ENCODE measurements around the gene GNB1L.
"Not testable (repeated sequence)": the region's sequence is repeated elsewhere in the genome, so short reads cannot be mapped to it uniquely, and the experiment has no call there.

Gene GNB1L

DNA sequence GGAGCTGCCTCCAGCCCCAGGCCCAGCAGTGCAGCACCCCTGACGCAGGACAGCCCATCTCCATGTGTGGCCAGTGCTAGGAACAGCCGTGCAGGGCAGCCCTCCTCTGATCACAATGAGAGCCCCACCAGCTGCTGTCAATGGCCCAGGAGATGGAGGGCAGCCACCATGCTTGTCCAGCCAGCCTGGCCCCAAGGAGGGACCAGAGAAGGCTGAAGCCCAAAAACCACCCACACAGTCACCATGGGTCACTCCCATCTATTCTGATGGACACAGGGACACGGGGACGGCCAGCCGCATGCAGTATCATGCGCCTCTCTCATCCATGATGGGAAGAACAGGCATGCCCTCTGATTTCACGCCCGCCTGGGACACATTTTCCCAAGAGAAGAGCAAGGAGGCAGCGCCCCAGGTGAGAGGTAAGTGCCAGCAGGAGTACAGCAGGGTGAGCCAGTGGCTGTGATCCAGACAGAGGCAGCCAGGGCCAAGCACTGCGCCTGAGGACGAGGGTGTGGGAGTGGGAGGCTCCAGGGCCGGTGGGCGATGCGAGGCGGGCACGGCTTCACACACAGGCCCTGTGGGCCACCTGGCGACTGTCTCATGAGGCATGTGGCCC is 33.6 kb upstream of the GNB1L start:
- DNase-seq: no peak

GRCh38 chr22:19887256-19887985 is 32.7 kb upstream of the GNB1L start:
- no peak for DNase-seq

GRCh38 chr22:19886605-19887255 is 32.1 kb upstream of the GNB1L start:
- peak in 1 of 2 experiments; percentile 26 for DNase-seq

DNA sequence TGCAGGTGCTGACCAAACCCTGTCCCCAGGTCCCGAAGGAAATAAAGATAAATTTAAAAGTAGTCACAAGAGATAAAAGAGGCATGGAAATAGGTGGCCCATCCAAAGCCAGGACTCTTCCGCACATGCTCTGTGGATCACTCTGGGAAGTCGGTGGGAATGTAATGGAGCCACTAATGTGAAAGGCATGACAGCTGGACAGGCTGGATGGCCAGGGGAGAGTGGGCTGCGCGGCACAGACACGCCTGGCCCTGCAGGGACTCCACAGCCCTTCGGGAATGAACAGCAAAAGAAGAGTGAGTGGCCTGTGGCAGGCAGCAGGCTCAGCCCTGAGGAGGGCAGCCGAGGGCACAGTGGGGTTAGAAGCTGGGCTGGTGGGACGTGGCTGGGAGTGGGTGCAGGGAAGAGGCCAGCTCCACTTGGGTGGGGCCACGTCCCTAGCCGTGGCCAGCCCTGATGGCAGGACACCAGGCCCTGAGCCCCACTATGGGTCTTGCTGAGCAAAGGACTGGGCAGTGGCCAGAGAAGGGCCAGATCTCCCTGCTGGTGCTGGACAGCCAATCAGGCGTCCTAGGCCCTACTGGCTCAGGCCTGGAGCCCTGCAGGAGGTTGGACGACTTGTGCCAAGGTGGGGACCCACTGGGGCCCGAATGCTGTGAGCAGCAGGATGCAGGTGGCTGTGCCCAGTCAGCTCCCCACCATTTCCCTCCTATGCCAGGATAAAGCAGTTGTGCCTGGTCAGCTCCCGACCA is 31.3 kb upstream of the GNB1L start:
- no peak for DNase-seq

DNA sequence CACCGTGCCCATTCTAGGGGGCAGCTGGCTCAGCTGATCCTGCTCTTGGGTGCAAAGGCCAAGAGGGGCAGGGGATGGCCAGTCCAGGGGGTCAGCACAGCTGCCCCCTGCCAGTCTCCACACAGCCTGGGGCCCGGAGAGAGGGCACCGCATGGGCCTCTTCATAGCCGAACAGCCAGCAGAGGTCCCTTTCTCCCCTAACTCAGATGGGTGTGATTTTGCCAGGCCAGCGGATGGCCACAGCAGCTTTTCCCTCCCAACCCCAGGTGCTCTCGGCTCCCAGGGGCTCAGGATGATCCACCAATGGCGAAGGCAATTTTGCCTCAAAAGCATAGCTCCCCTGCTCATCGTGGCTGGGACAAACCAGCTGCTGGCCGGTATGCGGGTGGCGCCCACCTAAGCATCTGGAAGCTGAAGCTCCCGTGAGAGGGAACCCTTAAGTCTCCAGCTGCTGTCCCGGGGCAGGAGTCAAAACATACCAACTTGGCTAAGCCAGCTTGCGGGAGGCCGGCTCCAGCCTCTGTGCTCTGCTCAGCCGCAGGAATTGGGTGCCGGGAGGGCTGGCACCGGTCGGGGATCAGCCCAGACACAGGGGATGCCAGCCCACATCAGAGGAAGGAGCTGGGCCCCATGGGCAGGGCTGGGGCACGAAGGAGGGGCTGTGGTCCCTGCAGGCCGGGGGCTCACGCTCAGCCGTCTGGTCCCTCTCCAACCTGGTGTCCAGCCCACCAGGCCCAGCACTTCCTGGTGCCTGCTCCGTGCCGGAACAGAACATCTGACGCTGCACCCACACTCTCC is 30.5 kb upstream of the GNB1L start:
- no peak for DNase-seq

DNA sequence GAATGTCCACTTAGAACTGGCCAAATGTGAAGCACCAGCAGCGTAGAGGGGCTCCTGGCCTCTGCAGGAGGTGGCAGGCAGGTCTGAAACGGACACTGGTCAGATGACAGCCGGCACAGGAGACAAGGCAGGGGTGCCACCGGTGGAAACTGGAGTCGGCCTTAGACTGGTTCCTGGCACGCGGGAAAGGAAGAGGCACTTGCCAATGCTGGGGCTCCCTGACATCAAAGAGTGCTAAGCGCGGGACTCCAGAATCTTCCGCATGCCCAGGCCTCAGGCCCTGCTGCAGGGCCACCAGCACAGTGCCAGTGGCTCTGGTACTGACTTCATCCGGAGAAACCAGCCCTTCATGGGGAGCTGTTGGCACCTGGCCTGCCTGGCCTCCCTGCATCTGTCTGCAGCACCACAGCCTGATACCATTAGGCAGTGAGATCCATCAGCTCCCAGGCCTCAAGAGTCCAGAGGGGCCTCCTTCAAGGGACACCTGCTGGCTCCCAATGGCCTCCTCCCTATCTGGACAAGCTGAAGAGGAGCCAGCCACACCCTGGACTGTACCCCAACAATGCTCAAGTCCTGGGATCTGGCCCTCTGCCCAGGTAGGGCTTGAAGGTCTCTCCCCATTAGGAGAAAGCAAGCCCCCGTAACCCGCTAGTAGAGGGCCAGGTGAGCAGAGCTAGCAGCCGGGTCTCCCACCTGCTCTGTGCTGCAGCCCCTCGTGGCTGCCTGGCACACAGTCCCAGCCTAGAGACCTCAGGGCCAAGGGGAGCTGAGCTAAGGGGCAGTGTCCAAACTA is 29.7 kb upstream of the GNB1L start:
- no peak for DNase-seq

DNA sequence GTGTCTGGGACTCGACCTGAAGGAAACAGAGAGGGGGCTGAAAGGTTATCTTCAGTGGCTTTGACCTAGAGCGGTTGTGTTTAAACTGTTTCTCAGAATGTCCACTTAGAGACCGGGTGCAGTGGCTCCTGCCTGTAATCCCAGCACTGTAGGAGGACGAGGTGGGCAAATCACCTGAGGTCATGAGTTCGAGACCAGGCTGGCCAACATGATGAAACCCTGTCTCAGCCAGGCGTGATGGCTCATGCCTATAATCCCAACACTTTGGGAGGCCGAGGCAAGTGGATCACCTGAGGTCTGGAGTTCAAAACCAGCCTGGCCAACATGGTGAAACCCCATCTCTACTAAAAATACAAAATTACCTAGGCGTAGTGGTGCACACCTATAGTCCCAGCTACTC is 28.8 kb upstream of the GNB1L start:
- DNase-seq: not testable (repeated sequence)

- DNase-seq: no peak
These were observed 28.0 kb upstream of the GNB1L start for GRCh38 chr22:19882446-19883381.

DNA sequence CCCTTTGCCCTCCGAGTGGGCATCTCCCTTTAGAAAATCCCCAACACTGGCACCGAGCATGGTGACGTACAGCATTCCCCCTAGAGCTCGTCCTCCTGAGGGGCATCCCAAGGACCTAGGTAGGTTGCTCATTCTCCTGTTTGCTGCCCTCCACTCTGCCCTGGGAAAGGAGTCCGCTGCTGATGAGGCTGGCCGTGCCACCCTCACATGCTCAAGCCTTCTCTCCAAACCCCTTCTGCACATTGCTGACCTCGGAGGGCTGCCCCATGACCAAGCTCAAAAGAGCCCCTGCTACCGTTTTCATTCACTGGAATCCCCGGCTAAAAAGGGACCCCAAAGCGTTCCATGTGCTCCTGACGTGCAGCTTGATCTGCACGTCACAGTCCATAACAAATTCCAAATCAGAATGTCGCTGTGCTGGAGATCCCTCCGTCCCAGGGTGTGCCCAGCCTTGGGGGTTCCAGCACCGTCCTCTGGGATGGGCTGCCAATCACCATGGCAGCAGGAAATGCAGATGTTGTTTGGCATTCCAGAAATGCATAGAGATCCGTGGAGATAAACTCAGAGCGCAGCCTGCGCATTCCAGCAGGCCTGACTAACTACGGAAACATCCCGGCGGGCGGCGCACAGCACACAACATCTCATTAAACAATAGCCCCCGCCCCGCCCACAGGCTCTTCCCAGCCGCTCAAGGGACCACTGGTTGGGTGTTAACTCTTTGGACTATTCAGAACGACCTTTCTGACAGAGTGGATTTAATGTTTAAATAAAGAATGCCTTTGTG is 26.3 kb upstream of the GNB1L start:
- DNase-seq: no peak

GRCh38 chr22:19879992-19880785 is 25.5 kb upstream of the GNB1L start:
- no peak for DNase-seq

DNA sequence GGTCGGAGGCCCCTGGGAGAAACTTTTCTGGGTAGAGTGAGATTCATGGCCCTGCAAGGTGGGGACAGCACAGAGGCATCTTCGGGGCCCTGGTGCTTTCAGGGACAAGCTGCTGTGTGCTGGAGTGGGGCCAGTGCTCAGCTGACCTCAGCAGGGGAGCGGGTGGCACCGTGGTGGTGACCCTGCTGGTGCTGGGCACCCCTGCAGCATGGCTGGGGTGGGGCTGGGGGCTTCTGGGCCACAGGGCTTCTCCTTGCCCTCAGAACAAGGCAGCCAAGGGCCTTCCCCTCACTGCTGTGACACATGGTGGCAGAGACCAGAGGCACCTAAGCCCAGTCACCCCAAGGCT is 24.9 kb upstream of the GNB1L start:
- no peak for DNase-seq

- DNase-seq: no peak
These were observed 24.5 kb upstream of the GNB1L start for GRCh38 chr22:19879246-19879570.

DNA sequence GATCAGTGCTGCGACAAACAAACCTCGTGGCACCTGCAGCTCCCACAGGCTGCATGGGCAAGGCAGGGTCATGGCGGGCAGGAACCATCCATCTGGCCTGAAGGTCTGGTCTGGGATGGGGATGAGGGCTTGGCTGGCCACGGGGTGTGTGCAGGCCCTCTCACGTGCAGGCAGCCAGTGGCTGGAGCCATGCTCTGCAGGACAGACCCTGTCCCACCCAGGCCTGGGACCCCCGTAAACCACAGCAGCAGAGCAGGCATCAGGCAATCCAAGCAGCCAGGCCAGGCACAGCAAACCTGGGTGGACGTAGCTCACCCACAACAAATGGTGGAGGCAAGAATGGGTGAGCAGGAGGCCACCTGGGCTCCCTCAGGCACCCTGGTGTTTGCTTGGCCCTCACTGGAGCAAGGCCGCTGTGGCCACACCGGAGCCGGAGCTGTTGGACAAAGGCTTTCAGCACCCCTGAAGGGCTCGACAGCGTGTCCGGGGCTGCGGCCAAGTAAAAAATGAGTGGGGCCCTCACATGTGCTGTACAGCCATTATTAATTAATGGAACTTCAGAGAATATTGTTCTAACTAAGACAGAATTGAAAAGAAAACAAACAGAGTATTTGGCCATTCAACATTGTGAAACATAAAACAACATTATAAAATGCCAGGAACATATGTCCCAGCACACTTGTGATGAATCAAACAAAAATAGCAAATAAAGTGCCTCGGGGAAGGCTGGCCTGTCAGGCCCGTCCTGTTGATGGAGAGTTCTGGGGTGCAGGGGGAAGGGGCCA is 24.0 kb upstream of the GNB1L start:
- DNase-seq: no peak

GRCh38 chr22:19877626-19878339 is 23.1 kb upstream of the GNB1L start:
- no peak for DNase-seq

- DNase-seq: no peak
These were observed 22.4 kb upstream of the GNB1L start for GRCh38 chr22:19876941-19877625.

- no peak for DNase-seq
These were observed 21.8 kb upstream of the GNB1L start for GRCh38 chr22:19876314-19876940.
